ENCODE results near the gene HCN3. TPM values are rescaled to one million over a fixed set of nuclear protein-coding genes. Genes with fewer than 3 reads are reported as not detected.
A peak's percentile ranks its signal among the peaks of the same experiment; 100 is the strongest.

The HCN3 gene
- total and polyA plus RNA-seq, 2 of the 8 experiments (the other 6 are each of a cell fraction or from before 2014, with no cell fraction given): 6.4 to 7.3 TPM

DNA sequence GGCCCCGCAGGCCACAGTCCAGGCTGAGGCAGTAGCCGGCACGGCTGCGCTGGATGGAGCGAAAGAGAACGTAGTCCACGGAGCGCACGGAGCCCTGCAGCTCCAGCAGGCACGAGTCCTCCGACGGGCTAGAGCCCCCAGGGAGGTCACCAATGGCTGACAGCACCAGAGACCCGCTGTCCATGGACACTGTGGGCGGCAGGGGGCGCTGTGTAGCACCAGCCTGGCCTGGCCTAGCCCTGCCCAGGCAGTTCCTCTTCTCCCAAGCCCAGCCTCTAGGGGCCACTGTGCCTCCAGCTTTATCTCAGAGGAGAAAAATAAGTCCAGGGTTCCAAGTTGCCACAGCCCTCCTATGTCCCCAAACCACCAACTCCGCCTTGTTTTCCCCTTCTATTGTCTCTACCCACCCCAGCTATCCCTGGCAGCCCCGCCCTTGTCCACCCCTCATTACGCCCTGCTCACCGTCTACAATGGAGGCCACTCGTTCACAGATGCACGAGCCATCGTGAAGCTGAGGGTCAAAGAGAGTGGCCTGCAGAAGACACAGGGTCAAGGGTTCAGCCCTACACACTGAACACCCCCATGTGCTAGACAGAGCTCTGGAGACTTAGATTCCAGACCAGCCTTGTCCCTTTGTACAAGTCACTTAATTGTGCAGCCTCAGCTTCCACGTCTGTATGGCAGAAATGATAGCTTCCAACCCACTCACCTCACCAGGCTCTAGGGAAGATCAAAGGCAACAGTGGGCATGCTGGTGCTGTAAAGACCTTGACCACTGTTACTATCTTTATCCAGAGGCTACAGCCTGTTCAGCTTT, 26.4 kb upstream of the HCN3 start:
- DNase-seq (ENCODE audit: low read depth in 1 of 2, low spot score in 2 of 2): peak in 1 of 2 experiments; percentile 100
- H3K9ac ChIP-seq (replicated peaks in 1 of 4; ENCODE audit: extremely low read depth in 1 of 4, low read depth in 3 of 4, low read length in 3 of 4): no peak overlapping the region; a peak in 1 of 7 replicates
- H3K27ac ChIP-seq (ENCODE audit: low read depth, low read length): no peak overlapping the region; the same call in 1 of the 2 replicates
- TF ChIP-seq ZNF274 (IDR thresholded peaks at IDR 0.05; ENCODE audit: borderline replicate concordance, extremely low read depth, low read length) (no peak), PHF8 (conservative IDR thresholded peaks at IDR 0.05; ENCODE audit: low read depth, low read length) (no peak; the same call in 1 of the 2 replicates), SIX5 (IDR thresholded peaks at IDR 0.05; ENCODE audit: low read depth, low read length) (no peak), JUND (IDR thresholded peaks at IDR 0.05; ENCODE audit: low read length) (peak; percentile 77), RNF2 (IDR thresholded peaks at IDR 0.05; ENCODE audit: borderline replicate concordance, low read depth, low read length, missing control alignments, poor library complexity, severe bottlenecking) (no peak), SP4 (IDR thresholded peaks at IDR 0.05; ENCODE audit: low read length) (peak; percentile 45; the same call in 1 of the 2 replicates), HDAC2 (IDR thresholded peaks at IDR 0.05; ENCODE audit: borderline replicate concordance in 1 of 2, low read depth in 2 of 2, low read length in 2 of 2) (no peak), CBX5 (IDR thresholded peaks at IDR 0.05; ENCODE audit: low read depth, low read length) (no peak), RAD21 (IDR thresholded peaks at IDR 0.05 in 1 of 2, conservative IDR thresholded peaks at IDR 0.05 in 1 of 2; ENCODE audit: low read depth in 2 of 2, low read length in 2 of 2) (peak; percentile 88 to 90)

More for the DNA sequence above, 26.4 kb upstream of the HCN3 start:
- Histone ChIP-seq H4K20me1 (replicated peaks in 1 of 2; ENCODE audit: control insufficient read depth in 1 of 2, insufficient read depth in 2 of 2, low read length in 2 of 2) (peaks cover 0 to 5% of the 10 kb centered on the region in 2 experiments), H3K79me1 (ENCODE audit: low read depth, low read length) (no peaks in the 10 kb centered on the region), H4K8ac (ENCODE audit: extremely low read depth, insufficient read depth, low read length) (peak overlapping the region; percentile 87; the same call in 1 of the 2 replicates), H3K56ac (replicated peaks; ENCODE audit: insufficient read length, low read depth, low read length) (no peak overlapping the region), H4K91ac (replicated peaks; ENCODE audit: insufficient read length, low read length) (no peak overlapping the region), H3K9me3 (ENCODE audit: insufficient read depth in 2 of 2, low read depth in 1 of 2, low read length in 1 of 2) (no peaks in the 10 kb centered on the region), H3K18ac (ENCODE audit: extremely low read depth, low read length) (peak overlapping the region; percentile 17; the same call in 1 of the 2 replicates), H3K36me3 (ENCODE audit: control insufficient read depth in 2 of 4, insufficient read depth in 4 of 4, low read length in 3 of 4) (peaks cover 0 to 9% (median 2%) of the 10 kb centered on the region in 4 experiments; a peak in 2 of 8 replicates), H3K79me2 (ENCODE audit: control insufficient read depth in 1 of 2, insufficient read depth in 2 of 2, low read length in 2 of 2) (0 out of 4 replicates have a peak, but pooled peaks cover 0 to 3% of the 10 kb centered on the region in 2 experiments), H3K4me1 (replicated peaks in 1 of 4; ENCODE audit: control insufficient read depth in 3 of 4, insufficient read depth in 4 of 4, low read length in 3 of 4) (peaks cover 0 to 20% (median 13%) of the 10 kb centered on the region in 4 experiments; a peak in 6 of 7 replicates), H2AK5ac (ENCODE audit: low read depth, low read length) (no peak overlapping the region), H3K23me2 (ENCODE audit: low read depth, low read length) (peaks cover 12% of the 10 kb centered on the region; the same call in 1 of the 2 replicates), H2BK5ac (ENCODE audit: low read depth, low read length) (no peak overlapping the region), H3K27me3 (replicated peaks in 1 of 4; ENCODE audit: control insufficient read depth in 3 of 4, extremely low read depth in 1 of 4, insufficient read depth in 3 of 4, low read length in 3 of 4) (peaks cover 0 to 8% (median 4%) of the 10 kb centered on the region in 4 experiments; a peak in 2 of 7 replicates), H2AFZ (ENCODE audit: low read length) (no peak overlapping the region), H2BK12ac (ENCODE audit: low read depth, low read length) (peak overlapping the region; percentile 20; the same call in 1 of the 2 replicates), H4K5ac (ENCODE audit: insufficient read length, low read depth, low read length) (peak overlapping the region; percentile 47), H3K4me3 (ENCODE audit: extremely low read depth in 1 of 4, insufficient read depth in 2 of 4, low read depth in 3 of 4, low read length in 4 of 4) (peak overlapping the region; percentile 11 to 64 (median 58)), H2BK15ac (ENCODE audit: low read length) (peak overlapping the region; percentile 90; the same call in 1 of the 2 replicates), H2BK20ac (ENCODE audit: low read length) (no peak overlapping the region), H2BK120ac (replicated peaks; ENCODE audit: low read depth, low read length) (no peak overlapping the region), H3K4me2 (ENCODE audit: insufficient read depth in 1 of 2, low read depth in 2 of 2, low read length in 2 of 2) (peak overlapping the region; percentile 0 to 91; a peak in 3 of 4 replicates), H3K23ac (ENCODE audit: insufficient read length) (no peak overlapping the region), H3K4ac (replicated peaks; ENCODE audit: insufficient read length, low read depth, low read length) (no peak overlapping the region), H3K14ac (ENCODE audit: insufficient read length) (no peak overlapping the region)
- 24% methylated on average over 22 of the region's 23 CpGs; no CpG with 5 or more reads in 1 of the 2 experiments for WGBS, 2 experiments (ENCODE audit: extremely low coverage in 1 of 2, insufficient coverage in 1 of 2, insufficient read length in 1 of 2, insufficient replicate concordance in 2 of 2, low coverage in 1 of 2, low lambda C conversion rate in 2 of 2, missing lambda C conversion rate in 1 of 2)
- POLR2A ChIA-PET (ENCODE audit: partially characterized antibody): interaction anchor here (0.7 to 7.1 kb wide), 22 partner anchors 10 to 335 kb away, joined by 3 to 48 read pairs (median 6); partner anchors contain the start of genes CLK2, FDPS, HCN3 and RUSC1
- CTCF ChIA-PET (ENCODE audit: partially characterized antibody): interaction anchor here (0.6 to 15.2 kb wide), 66 partner anchors 10 to 1049 kb away, joined by 3 to 227 read pairs (median 5); partner anchors contain the start of genes ASH1L, CLK2, FDPS and HCN3
- no peak for FAIRE-seq

Measured in H1 (cell line).